Spleen (tissue), 7 donors: Measurements from ENCODE around the gene DTL.

Experiments
- CTCF ChIP-seq, 11 experiments: fragments of 200-600 bp in 7 of 11; fragments of 450-650 bp in 4 of 11; sonication (generic) in 4 of 11; IDR thresholded peaks in 8 of 11; conservative IDR thresholded peaks in 3 of 11; 1 replicate in 7 of 11; 2 replicates in 4 of 11; pipeline versions ENCODE4 v1.4.0 to v1.8.0; 2016 to 2021; ENCODE audit warnings: antibody characterized with exemption in 11 of 11, inconsistent platforms in 4 of 11, mild to moderate bottlenecking in 1 of 11
- POLR2A ChIP-seq, 3 donors: fragments of 450-650 bp; IDR thresholded peaks; one replicate each; pipeline ENCODE4 v1.5.1; 2017; ENCODE audit warnings: antibody characterized with exemption in 3 of 3, mild to moderate bottlenecking in 1 of 3
- POLR2AphosphoS5 ChIP-seq, 3 donors: sonication (generic); formaldehyde crosslinking; IDR thresholded peaks; one replicate each; pipeline ENCODE4 v1.5.1; 2017; ENCODE audit warnings: antibody characterized with exemption in 3 of 3
- donor health status: DM: no; HTN: no; CAD: no; lungs with moderate emphysema.
- donor health status: DM: no; HTN: no; CAD: no.
- donor health status: DM: no; HTN: no; CAD: no.

GRCh38 chr1:212074856-212075255 lies 39.3 kb downstream of the DTL start:
- no peak for TF ChIP-seq CTCF (IDR thresholded peaks at IDR 0.05 in 8 of 11, conservative IDR thresholded peaks at IDR 0.05 in 3 of 11)
- no peak for TF ChIP-seq POLR2A (IDR thresholded peaks at IDR 0.05)
- no peak for TF ChIP-seq POLR2AphosphoS5 (IDR thresholded peaks at IDR 0.05)
